ENCODE data around the gene TYW1.
"Not testable (repeated sequence)": the region's sequence is repeated elsewhere in the genome, so short reads cannot be mapped to it uniquely, and the experiment has no call there.

- not testable (repeated sequence) for TF ChIP-seq CTCF, POLR2AphosphoS5, POLR2A (IDR thresholded peaks at IDR 0.05)
Observed at GRCh38 chr7:67043559-67043930, 46.9 kb downstream of the TYW1 start.
